Measurements from ENCODE around the gene LPIN1.

Gene LPIN1

DNA sequence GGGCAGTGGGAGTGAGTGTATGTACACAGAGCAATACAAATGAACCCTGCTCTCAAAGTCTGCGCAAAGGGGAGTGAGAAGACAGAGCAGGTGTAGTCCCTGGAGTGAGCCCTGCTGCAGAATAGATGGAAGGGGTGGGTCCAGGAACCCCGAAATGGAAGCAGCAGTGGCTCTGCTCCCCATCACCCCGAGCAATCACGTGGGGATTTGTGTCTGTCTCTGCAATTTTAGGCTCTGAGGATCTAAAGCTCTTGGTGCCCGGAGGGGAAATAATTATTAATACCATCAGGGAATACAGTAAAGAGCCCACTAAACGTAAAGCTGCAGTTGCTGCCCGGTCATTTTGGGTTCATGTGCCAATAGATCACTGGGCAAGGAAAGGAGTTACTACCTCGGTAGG lies 118.3 kb downstream of the LPIN1 start:
- no peak overlapping the region for H3K4me3 ChIP-seq (replicated peaks; ENCODE audit: low read depth, low read length)
- no peak for DNase-seq (ENCODE audit: extremely low read depth, low read depth)
- TF ChIP-seq, protein P1, sequence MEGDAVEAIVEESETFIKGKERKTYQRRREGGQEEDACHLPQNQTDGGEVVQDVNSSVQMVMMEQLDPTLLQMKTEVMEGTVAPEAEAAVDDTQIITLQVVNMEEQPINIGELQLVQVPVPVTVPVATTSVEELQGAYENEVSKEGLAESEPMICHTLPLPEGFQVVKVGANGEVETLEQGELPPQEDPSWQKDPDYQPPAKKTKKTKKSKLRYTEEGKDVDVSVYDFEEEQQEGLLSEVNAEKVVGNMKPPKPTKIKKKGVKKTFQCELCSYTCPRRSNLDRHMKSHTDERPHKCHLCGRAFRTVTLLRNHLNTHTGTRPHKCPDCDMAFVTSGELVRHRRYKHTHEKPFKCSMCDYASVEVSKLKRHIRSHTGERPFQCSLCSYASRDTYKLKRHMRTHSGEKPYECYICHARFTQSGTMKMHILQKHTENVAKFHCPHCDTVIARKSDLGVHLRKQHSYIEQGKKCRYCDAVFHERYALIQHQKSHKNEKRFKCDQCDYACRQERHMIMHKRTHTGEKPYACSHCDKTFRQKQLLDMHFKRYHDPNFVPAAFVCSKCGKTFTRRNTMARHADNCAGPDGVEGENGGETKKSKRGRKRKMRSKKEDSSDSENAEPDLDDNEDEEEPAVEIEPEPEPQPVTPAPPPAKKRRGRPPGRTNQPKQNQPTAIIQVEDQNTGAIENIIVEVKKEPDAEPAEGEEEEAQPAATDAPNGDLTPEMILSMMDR (IDR thresholded peaks at IDR 0.05; ENCODE audit: low read depth, low read length, missing control alignments), result no peak

DNA sequence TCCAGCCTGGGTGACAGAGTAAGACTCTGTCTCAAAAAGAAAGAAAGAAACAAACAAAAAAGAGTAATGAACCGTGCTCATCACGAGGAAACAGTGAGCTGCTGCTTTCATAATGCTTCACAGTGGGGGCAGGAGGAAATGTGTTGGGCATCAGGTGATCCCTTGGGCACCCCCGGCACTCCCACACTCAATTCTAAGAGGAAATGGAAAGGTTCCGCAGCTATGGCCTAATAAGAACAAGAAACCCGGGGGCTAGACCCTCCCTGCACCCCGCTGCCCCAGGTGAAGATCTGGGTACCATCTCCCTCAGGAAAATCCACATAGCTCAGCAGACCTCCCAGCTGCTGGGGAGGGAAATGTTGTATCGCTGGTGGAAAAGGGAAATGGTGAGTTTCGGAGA lies 118.9 kb downstream of the LPIN1 start:
- TF ChIP-seq, protein P1 (IDR thresholded peaks at IDR 0.05; ENCODE audit: low read depth, low read length, missing control alignments), result no peak
- DNase-seq (ENCODE audit: extremely low read depth, low read depth), result no peak

DNA sequence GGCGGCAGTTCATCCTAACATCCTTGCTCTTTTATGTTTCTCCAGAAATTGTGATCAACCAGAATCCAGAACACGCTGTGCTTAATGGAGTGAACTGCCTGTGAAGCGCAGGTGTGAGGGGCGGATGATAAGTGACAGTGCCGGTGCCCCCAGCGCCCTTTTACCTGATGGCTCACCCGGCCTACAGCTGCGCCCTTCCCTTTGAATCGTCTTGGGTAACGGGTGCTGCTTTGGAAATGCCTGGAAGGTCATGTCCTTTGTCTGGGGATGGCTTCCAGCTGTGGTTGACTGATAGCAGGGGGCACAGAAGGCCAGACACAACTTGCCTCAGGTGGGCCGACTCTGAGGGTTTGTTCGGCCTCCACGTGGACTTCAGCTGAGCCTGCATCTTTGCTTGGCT lies 119.4 kb downstream of the LPIN1 start:
- no peak overlapping the region for H3K4me3 ChIP-seq (replicated peaks; ENCODE audit: low read depth, low read length)
- TF ChIP-seq, protein P1 (IDR thresholded peaks at IDR 0.05; ENCODE audit: low read depth, low read length, missing control alignments), result no peak
- DNase-seq (ENCODE audit: extremely low read depth, low read depth), result no peak

More for the DNA sequence above, 118.9 kb downstream of the LPIN1 start:
- no peak overlapping the region for H3K4me3 ChIP-seq (replicated peaks; ENCODE audit: low read depth, low read length)

DNA sequence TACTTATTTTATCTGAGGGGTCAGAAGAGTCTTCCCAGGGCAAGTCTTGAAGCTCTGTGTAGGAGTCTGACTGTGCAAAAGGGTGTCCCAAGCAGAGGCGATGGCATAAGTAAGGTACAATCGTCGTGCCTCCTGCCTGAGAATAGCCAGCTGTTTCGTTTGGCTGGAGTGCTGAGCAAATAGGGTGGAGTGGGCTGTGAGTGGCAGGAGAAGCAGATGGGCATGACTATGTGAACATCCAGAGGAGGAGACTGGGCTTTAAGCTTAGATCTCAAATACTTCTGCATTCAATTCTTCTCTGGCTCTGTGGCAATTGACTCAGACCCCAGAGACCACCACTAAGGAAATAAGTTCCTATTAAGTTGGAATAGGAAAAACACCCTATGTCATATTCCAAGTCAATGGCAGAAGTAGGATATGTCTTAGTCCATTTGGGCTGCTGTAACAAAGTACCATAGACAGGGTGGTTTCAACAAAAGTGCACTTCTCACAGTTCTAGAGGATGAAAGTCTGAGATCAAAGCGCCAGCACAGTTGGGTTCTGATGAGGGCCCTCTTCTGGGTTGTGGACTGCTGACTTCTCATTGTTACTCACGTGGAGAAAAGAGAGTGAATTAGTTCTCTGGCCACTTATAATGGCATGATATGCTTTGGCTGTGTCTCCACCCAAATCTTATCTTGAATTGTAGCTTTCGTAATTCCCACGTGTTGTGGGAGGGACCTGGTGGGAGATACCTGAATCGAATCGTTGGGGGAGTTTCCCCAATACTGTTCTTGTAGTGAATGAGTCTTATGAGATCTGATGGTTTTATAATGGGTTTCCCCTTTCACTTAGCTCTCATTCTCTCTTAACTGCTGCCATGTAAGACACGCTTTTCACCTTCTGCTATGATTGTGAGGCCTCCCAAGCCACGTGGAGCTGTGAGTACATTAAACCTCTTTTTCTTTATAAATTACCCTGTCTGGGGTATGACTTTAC lies 120.2 kb downstream of the LPIN1 start:
- TF ChIP-seq, protein P1 (IDR thresholded peaks at IDR 0.05; ENCODE audit: low read depth, low read length, missing control alignments), result no peak
- no peak overlapping the region for H3K4me3 ChIP-seq (replicated peaks; ENCODE audit: low read depth, low read length)
- no peak for DNase-seq (ENCODE audit: extremely low read depth, low read depth)

DNA sequence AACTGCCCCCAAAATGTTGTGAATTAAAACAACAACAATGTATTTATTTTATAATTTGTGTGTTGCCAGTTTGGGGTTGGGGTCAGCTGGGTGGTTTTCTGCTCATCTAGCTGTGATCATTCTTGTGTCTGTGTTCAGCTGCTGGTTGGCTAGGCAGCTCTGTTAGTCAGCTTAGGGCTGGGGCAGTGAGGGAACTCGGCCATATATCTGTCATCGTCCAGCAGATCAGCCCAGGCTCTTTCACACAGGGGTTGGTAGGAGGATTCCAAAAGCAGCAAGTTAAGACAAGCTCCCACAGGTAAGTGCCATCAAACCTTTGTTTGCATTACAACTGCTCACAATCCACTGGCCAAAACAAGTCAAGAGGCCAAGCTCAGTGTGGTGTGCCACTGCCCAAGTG lies 121.5 kb downstream of the LPIN1 start:
- H3K4me3 ChIP-seq (replicated peaks; ENCODE audit: low read depth, low read length), result no peak overlapping the region
- TF ChIP-seq, protein P1 (IDR thresholded peaks at IDR 0.05; ENCODE audit: low read depth, low read length, missing control alignments), result no peak
- no peak for DNase-seq (ENCODE audit: extremely low read depth, low read depth)

DNA sequence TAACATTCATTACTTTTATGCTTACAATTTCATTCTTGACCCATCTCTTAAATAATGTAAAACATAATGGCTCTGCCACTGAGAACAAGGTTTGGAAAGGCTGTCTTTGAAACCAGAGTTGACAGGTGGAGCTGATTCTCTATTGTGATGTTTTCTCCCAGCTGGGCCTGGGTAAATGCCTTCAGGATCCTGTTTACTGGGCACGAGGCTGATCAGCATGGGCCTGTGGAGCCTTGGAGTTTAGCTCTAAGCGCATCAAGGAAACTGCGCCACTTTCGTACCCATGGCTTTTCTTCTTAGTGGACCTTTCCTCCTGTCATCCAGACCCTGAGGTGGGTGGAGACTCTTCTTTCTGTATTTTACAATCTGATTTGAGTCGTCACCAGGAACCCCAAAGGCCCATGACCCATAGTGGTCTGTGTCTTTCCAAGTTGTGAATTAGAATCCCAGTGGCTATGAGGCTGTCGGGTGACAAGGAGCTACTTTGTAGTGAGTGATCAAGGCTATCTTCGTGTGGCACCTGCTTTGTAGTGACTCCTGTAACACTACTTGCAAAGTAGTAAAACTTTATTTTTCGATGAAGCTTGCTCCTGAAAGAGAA lies 123.1 kb downstream of the LPIN1 start:
- H3K4me3 ChIP-seq (replicated peaks; ENCODE audit: low read depth, low read length), result no peak overlapping the region
- no peak for DNase-seq (ENCODE audit: extremely low read depth, low read depth)

More for the DNA sequence above, 123.1 kb downstream of the LPIN1 start:
- TF ChIP-seq, protein P1 (IDR thresholded peaks at IDR 0.05; ENCODE audit: low read depth, low read length, missing control alignments), result no peak
